ENCODE results near the gene MYO5B.

- no peak for TF ChIP-seq EZH2 (IDR thresholded peaks at IDR 0.05)
- no peak for TF ChIP-seq ATF3 (IDR thresholded peaks at IDR 0.05)
- TF ChIP-seq SIN3A (IDR thresholded peaks at IDR 0.05; ENCODE audit: low read depth), result no peak
- TF ChIP-seq CTCF (IDR thresholded peaks at IDR 0.05 in 2 of 3, conservative IDR thresholded peaks at IDR 0.05 in 1 of 3; ENCODE audit: borderline replicate concordance in 1 of 3, insufficient read depth in 1 of 3, low read depth in 2 of 3, low read length in 2 of 3), result no peak
Observed at GRCh38 chr18:49894517-49895226, 300.3 kb downstream of the MYO5B start.
